Measurements from ENCODE around the gene MMD2.
"Not testable (repeated sequence)": the region's sequence is repeated elsewhere in the genome, so short reads cannot be mapped to it uniquely, and the experiment has no call there.

MMD2 gene

GRCh38 chr7:4958477-4959301 lies at the start of gene MMD2:
TSS of gene MMD2 (minus strand) at chr7:4959187. CDS start at chr7:4959017, 170 bp downstream.
- DNase-seq (ENCODE audit: low read depth) = no peak

GRCh38 chr7:5005066-5005465 lies 46.1 kb upstream of the MMD2 start:
- no peak for DNase-seq (ENCODE audit: low read depth)

GRCh38 chr7:5001911-5002310 lies 42.9 kb upstream of the MMD2 start:
- no peak for DNase-seq (ENCODE audit: low read depth)

GRCh38 chr7:5001003-5001402 lies 42.0 kb upstream of the MMD2 start:
- DNase-seq (ENCODE audit: low read depth) = no peak

GRCh38 chr7:4999369-4999950 lies 40.5 kb upstream of the MMD2 start:
- no peak for DNase-seq (ENCODE audit: low read depth)

- DNase-seq (ENCODE audit: low read depth) = no peak
These were observed 39.9 kb upstream of the MMD2 start for GRCh38 chr7:4998910-4999309.

- no peak for DNase-seq (ENCODE audit: low read depth)
These were observed 39.3 kb upstream of the MMD2 start for GRCh38 chr7:4998244-4998643.

GRCh38 chr7:4996696-4997222 lies 37.8 kb upstream of the MMD2 start:
- no peak for DNase-seq (ENCODE audit: low read depth)

- DNase-seq (ENCODE audit: low read depth) = no peak
These were observed 36.5 kb upstream of the MMD2 start for GRCh38 chr7:4995429-4995969.

- DNase-seq (ENCODE audit: low read depth) = no peak
These were observed 34.5 kb upstream of the MMD2 start for GRCh38 chr7:4993471-4993870.

- DNase-seq (ENCODE audit: low read depth) = not testable (repeated sequence)
These were observed 23.8 kb upstream of the MMD2 start for GRCh38 chr7:4982741-4983140.

GRCh38 chr7:4981295-4981890 lies 22.4 kb upstream of the MMD2 start:
- DNase-seq (ENCODE audit: low read depth) = not testable (repeated sequence)

- DNase-seq (ENCODE audit: low read depth) = not testable (repeated sequence)
These were observed 16.6 kb upstream of the MMD2 start for GRCh38 chr7:4975626-4976025.

- DNase-seq (ENCODE audit: low read depth) = peak; percentile 46
These were observed 14.8 kb upstream of the MMD2 start for GRCh38 chr7:4973728-4974198.

- DNase-seq (ENCODE audit: low read depth) = not testable (repeated sequence)
These were observed 13.5 kb upstream of the MMD2 start for GRCh38 chr7:4972446-4972845.

GRCh38 chr7:4965295-4966022 lies 6.5 kb upstream of the MMD2 start:
- no peak for DNase-seq (ENCODE audit: low read depth)

GRCh38 chr7:4964506-4964905 lies 5.5 kb upstream of the MMD2 start:
- DNase-seq (ENCODE audit: low read depth) = no peak

- DNase-seq (ENCODE audit: low read depth) = no peak
These were observed 4.1 kb upstream of the MMD2 start for GRCh38 chr7:4962872-4963775.

- DNase-seq (ENCODE audit: low read depth) = no peak
These were observed 1.4 kb upstream of the MMD2 start for GRCh38 chr7:4960363-4960762.

GRCh38 chr7:4959893-4960292 lies 906 bp upstream of the MMD2 start:
- DNase-seq (ENCODE audit: low read depth) = no peak

GRCh38 chr7:4959306-4959705 lies 319 bp upstream of the MMD2 start:
- DNase-seq (ENCODE audit: low read depth) = no peak

Data from GM04503 (cell line).